Naive B cell (primary cell): ENCODE data around the gene CBX5. TPM values are rescaled to one million over a fixed set of nuclear protein-coding genes. Genes with fewer than 3 reads are reported as not detected.
A peak's percentile ranks its signal among the peaks of the same experiment; 100 is the strongest.

Experiments used
- ATAC-seq, 2 donors: fragments of 150-1000 bp; cut with Tn5 transposase; 2 replicates each; pipeline ENCODE4 v1.10.0; 2021; ENCODE audit warnings: low read depth in 2 of 2, mild to moderate bottlenecking in 2 of 2, moderate library complexity in 2 of 2
- DNase-seq: peaks from one replicate; pipeline ENCODE4 v3.0.0; 2022
- H3K27ac Mint-ChIP-seq, 6 donors: one replicate each; pipeline ENCODE4 v1.8.0; 2020 to 2022; ENCODE audit warnings: mild to moderate bottlenecking in 6 of 6, mixed read lengths in 6 of 6, moderate library complexity in 5 of 6, inconsistent platforms in 2 of 6
- H3K27me3 Mint-ChIP-seq, 3 donors: one replicate each; pipeline ENCODE4 v1.8.0; 2021 to 2022; ENCODE audit warnings: mixed read lengths in 3 of 3, mild to moderate bottlenecking in 1 of 3
- H3K36me3 Mint-ChIP-seq, 2 donors: one replicate each; pipeline ENCODE4 v1.8.0; 2020 to 2022; ENCODE audit warnings: mixed read lengths in 2 of 2, inconsistent platforms in 1 of 2, mild to moderate bottlenecking in 1 of 2
- H3K4me1 Mint-ChIP-seq, 3 donors: one replicate each; pipeline ENCODE4 v1.8.0; 2020 to 2022; ENCODE audit warnings: mixed read lengths in 3 of 3, inconsistent platforms in 1 of 3, mild to moderate bottlenecking in 1 of 3, moderate library complexity in 1 of 3
- H3K4me3 Mint-ChIP-seq, 8 donors: one replicate each; pipeline ENCODE4 v1.8.0; 2020 to 2022; ENCODE audit warnings: mild to moderate bottlenecking in 8 of 8, mixed read lengths in 8 of 8, moderate library complexity in 8 of 8, inconsistent platforms in 2 of 8
- H3K9me3 Mint-ChIP-seq, 7 donors: one replicate each; pipeline ENCODE4 v1.8.0; 2020 to 2022; ENCODE audit warnings: mixed read lengths in 7 of 7, mild to moderate bottlenecking in 5 of 7, inconsistent platforms in 2 of 7, moderate library complexity in 1 of 7
- polyA plus RNA-seq, 6 donors: library from polyadenylated mRNA; unstranded; fragments of 300-500 nt; fragmentation: Illumina TruSeq; gene quantifications; one replicate each; pipeline ENCODE4 v1.2.3, GENCODE V29; 2021; ENCODE audit warnings: low read depth in 6 of 6

CBX5 gene
- polyA plus RNA-seq, 6 donors from 2014 or later = 12.3 to 31.8 (median 24.1) TPM

GRCh38 chr12:54300732-54301427 lies 21.0 kb upstream of the CBX5 start, which contains the start of gene NFE2:
NFE2 (minus strand) TSS chr12:54301015; CDS start chr12:54295248, 5,767 bp downstream.
- no peak for DNase-seq
- H3K27ac Mint-ChIP-seq = peak within 1 kb of the TSS in 2 of 6 donors; percentile 53 to 83
- peaks cover 36 to 55% (median 43%) of the 10 kb centered on the region in 3 donors for H3K27me3 Mint-ChIP-seq
- H3K4me3 Mint-ChIP-seq = peak within 1 kb of the TSS in 7 of 8 donors; percentile 56 to 83 (median 67)
- H3K9me3 Mint-ChIP-seq = no peaks in the 10 kb centered on the region
- H3K36me3 Mint-ChIP-seq = no peaks in the 10 kb centered on the region
- H3K4me1 Mint-ChIP-seq = peaks cover 39 to 59% (median 47%) of the 10 kb centered on the region in 3 donors
- peak; percentile 69 to 70 for ATAC-seq

- peak overlapping the region in 5 of 8 donors; percentile 1 to 83 (median 58) for H3K4me3 Mint-ChIP-seq
- DNase-seq (no peak), ATAC-seq (no peak)
- H3K9me3 Mint-ChIP-seq = no peaks in the 10 kb centered on the region
- H3K27me3 Mint-ChIP-seq = peaks cover 36 to 55% (median 43%) of the 10 kb centered on the region in 3 donors
- H3K36me3 Mint-ChIP-seq = no peaks in the 10 kb centered on the region
- peaks cover 39 to 58% (median 47%) of the 10 kb centered on the region in 3 donors for H3K4me1 Mint-ChIP-seq
- peak overlapping the region in 1 of 6 donors; percentile 75 for H3K27ac Mint-ChIP-seq
These were observed 20.4 kb upstream of the CBX5 start for GRCh38 chr12:54300225-54300731.

- ATAC-seq (no peak), DNase-seq (no peak)
- no peaks in the 10 kb centered on the region for H3K9me3 Mint-ChIP-seq
- peak overlapping the region in 1 of 8 donors; percentile 52 for H3K4me3 Mint-ChIP-seq
- H3K27me3 Mint-ChIP-seq = peaks cover 36 to 55% (median 43%) of the 10 kb centered on the region in 3 donors
- no peaks in the 10 kb centered on the region for H3K36me3 Mint-ChIP-seq
- H3K27ac Mint-ChIP-seq = peak overlapping the region in 1 of 6 donors; percentile 20
- H3K4me1 Mint-ChIP-seq = peaks cover 38 to 52% (median 42%) of the 10 kb centered on the region in 3 donors
These were observed 19.7 kb upstream of the CBX5 start for GRCh38 chr12:54299515-54300224.

GRCh38 chr12:54298904-54299303 lies 19.0 kb upstream of the CBX5 start:
- peak overlapping the region in 1 of 8 donors; percentile 24 for H3K4me3 Mint-ChIP-seq
- no peak overlapping the region for H3K27ac Mint-ChIP-seq
- no peak for ATAC-seq
- DNase-seq = no peak
- H3K36me3 Mint-ChIP-seq = no peaks in the 10 kb centered on the region
- H3K27me3 Mint-ChIP-seq = peaks cover 36 to 55% (median 43%) of the 10 kb centered on the region in 3 donors
- H3K9me3 Mint-ChIP-seq = no peaks in the 10 kb centered on the region
- peaks cover 30 to 44% (median 34%) of the 10 kb centered on the region in 3 donors for H3K4me1 Mint-ChIP-seq

- H3K9me3 Mint-ChIP-seq = no peaks in the 10 kb centered on the region
- peak overlapping the region in 1 of 8 donors; percentile 50 for H3K4me3 Mint-ChIP-seq
- H3K4me1 Mint-ChIP-seq = peaks cover 17 to 25% (median 25%) of the 10 kb centered on the region in 3 donors
- no peak overlapping the region for H3K27ac Mint-ChIP-seq
- no peak for DNase-seq
- peaks cover 21 to 36% (median 31%) of the 10 kb centered on the region in 3 donors for H3K27me3 Mint-ChIP-seq
- ATAC-seq = no peak
- H3K36me3 Mint-ChIP-seq = no peaks in the 10 kb centered on the region
These were observed 16.6 kb upstream of the CBX5 start for GRCh38 chr12:54296393-54297099.

GRCh38 chr12:54294953-54295566 lies 15.1 kb upstream of the CBX5 start:
- Mint-ChIP-seq H3K27ac (peak overlapping the region in 2 of 6 donors; percentile 55 to 87), H3K36me3 (no peaks in the 10 kb centered on the region), H3K27me3 (peaks cover 17 to 21% (median 19%) of the 10 kb centered on the region in 3 donors), H3K4me3 (no peak overlapping the region), H3K9me3 (no peaks in the 10 kb centered on the region), H3K4me1 (peaks cover 9 to 15% (median 14%) of the 10 kb centered on the region in 3 donors)
- ATAC-seq (no peak), DNase-seq (no peak)

- Mint-ChIP-seq H3K27ac (peak overlapping the region in 1 of 6 donors; percentile 55), H3K4me1 (peaks cover 5 to 15% (median 12%) of the 10 kb centered on the region in 3 donors), H3K9me3 (no peaks in the 10 kb centered on the region), H3K27me3 (peaks cover 10 to 14% (median 12%) of the 10 kb centered on the region in 3 donors), H3K4me3 (no peak overlapping the region), H3K36me3 (no peaks in the 10 kb centered on the region)
- DNase-seq (peak; percentile 44), ATAC-seq (peak; percentile 41 to 56)
These were observed 14.4 kb upstream of the CBX5 start for GRCh38 chr12:54294152-54294952.

- Mint-ChIP-seq H3K27me3 (peaks cover 2 to 4% (median 3%) of the 10 kb centered on the region in 3 donors), H3K4me1 (peaks cover 3 to 24% (median 12%) of the 10 kb centered on the region in 3 donors), H3K9me3 (no peaks in the 10 kb centered on the region), H3K36me3 (no peaks in the 10 kb centered on the region), H3K27ac (peak overlapping the region in 1 of 6 donors; percentile 28), H3K4me3 (peak overlapping the region in 1 of 8 donors; percentile 60)
- ATAC-seq (no peak), DNase-seq (no peak)
These were observed 13.0 kb upstream of the CBX5 start for GRCh38 chr12:54292931-54293241.

- Mint-ChIP-seq H3K36me3 (no peaks in the 10 kb centered on the region), H3K4me3 (peak overlapping the region in 1 of 8 donors; percentile 42)
- ATAC-seq = no peak
These were observed 12.4 kb upstream of the CBX5 start for GRCh38 chr12:54292083-54292930.

GRCh38 chr12:54287261-54288157 lies 7.6 kb upstream of the CBX5 start:
- peaks cover 15 to 22% of the 10 kb centered on the region in 2 donors for H3K36me3 Mint-ChIP-seq
- H3K27ac Mint-ChIP-seq = peak overlapping the region in 1 of 6 donors; percentile 75
- no peaks in the 10 kb centered on the region for H3K27me3 Mint-ChIP-seq
- peaks cover 19 to 46% (median 38%) of the 10 kb centered on the region in 3 donors for H3K4me1 Mint-ChIP-seq
- DNase-seq (no peak), ATAC-seq (no peak)
- H3K4me3 Mint-ChIP-seq = peak overlapping the region in 1 of 8 donors; percentile 64
- no peaks in the 10 kb centered on the region for H3K9me3 Mint-ChIP-seq

More at GRCh38 chr12:54292083-54292930, 12.4 kb upstream of the CBX5 start:
- Mint-ChIP-seq H3K4me1 (peaks cover 0 to 21% (median 8%) of the 10 kb centered on the region in 3 donors), H3K27ac (peak overlapping the region in 2 of 6 donors; percentile 54 to 77), H3K27me3 (no peaks in the 10 kb centered on the region), H3K9me3 (no peaks in the 10 kb centered on the region)
- DNase-seq = no peak
